CD14-positive monocyte (primary cell): ENCODE data around the gene MIOX. TPM values are rescaled to one million over a fixed set of nuclear protein-coding genes. Genes with fewer than 3 reads are reported as not detected.
A peak's percentile ranks its signal among the peaks of the same experiment; 100 is the strongest.

Experiments used
- DNase-seq, 3 donors: peaks; one replicate each; pipeline ENCODE4 v3.0.0-alpha.2; 2011 to 2022
- H2AFZ ChIP-seq: 2 replicates; pipeline ENCODE4 v1.6.0; 2012; ENCODE audit warnings: mild to moderate bottlenecking, low read depth, low read length, inconsistent platforms; ENCODE audit not compliant: insufficient read depth, poor library complexity, severe bottlenecking
- H3K27ac ChIP-seq, 2 donors: 1 replicate in 1 of 2; 2 replicates in 1 of 2; pipeline ENCODE4 v1.5.1; 2012 to 2013; ENCODE audit warnings: low read length in 2 of 2, control low read depth in 1 of 2, inconsistent platforms in 1 of 2, low read depth in 1 of 2, mild to moderate bottlenecking in 1 of 2
- H3K27me3 ChIP-seq, 2 donors: one replicate each; pipeline versions ENCODE4 v1.6.0 to v1.6.1; 2011 to 2013; ENCODE audit warnings: low read length in 2 of 2; ENCODE audit not compliant: control insufficient read depth in 2 of 2, insufficient read depth in 2 of 2
- H3K36me3 ChIP-seq, 2 donors: replicated peaks in 1 of 2; 1 replicate in 1 of 2; 2 replicates in 1 of 2; pipeline versions ENCODE4 v1.5.1 to v1.6.1; 2012 to 2013; ENCODE audit warnings: low read length in 2 of 2, control low read depth in 1 of 2, inconsistent platforms in 1 of 2, mild to moderate bottlenecking in 1 of 2; ENCODE audit not compliant: insufficient read depth in 2 of 2, control insufficient read depth in 1 of 2
- H3K4me1 ChIP-seq, 2 donors: 1 replicate in 1 of 2; 2 replicates in 1 of 2; pipeline versions ENCODE4 v1.5.1 to v1.6.1; 2012 to 2013; ENCODE audit warnings: low read length in 2 of 2, control low read depth in 1 of 2, inconsistent platforms in 1 of 2, mild to moderate bottlenecking in 1 of 2, moderate library complexity in 1 of 2; ENCODE audit not compliant: insufficient read depth in 2 of 2, control insufficient read depth in 1 of 2
- H3K4me2 ChIP-seq: replicated peaks from 2 replicates; pipeline ENCODE3; 2012; ENCODE audit warnings: low read length, moderate library complexity, mild to moderate bottlenecking; ENCODE audit not compliant: poor library complexity, severe bottlenecking; ENCODE audit errors: extremely low read depth
- H3K4me3 ChIP-seq, 3 experiments: fragments of 200-600 bp in 1 of 3; sonication (generic) in 1 of 3; replicated peaks in 1 of 3; 1 replicate in 2 of 3; 2 replicates in 1 of 3; pipeline ENCODE4 v1.5.1; 2011 to 2013; ENCODE audit warnings: low read length in 3 of 3, mild to moderate bottlenecking in 3 of 3, control low read depth in 2 of 3, low read depth in 2 of 3, inconsistent platforms in 1 of 3, moderate library complexity in 1 of 3
- H3K79me2 ChIP-seq: 2 replicates; pipeline ENCODE4 v1.6.0; 2012; ENCODE audit warnings: mild to moderate bottlenecking, control low read depth, inconsistent platforms, low read length, moderate library complexity; ENCODE audit not compliant: insufficient read depth
- H3K9ac ChIP-seq: 2 replicates; pipeline ENCODE4 v1.6.0; 2017; ENCODE audit warnings: low read length, mild to moderate bottlenecking; ENCODE audit not compliant: insufficient read depth, poor library complexity, severe bottlenecking
- H3K9me3 ChIP-seq, 2 donors: replicated peaks in 1 of 2; 1 replicate in 1 of 2; 2 replicates in 1 of 2; pipeline versions ENCODE4 v1.5.1 to v1.6.1; 2012 to 2013; ENCODE audit warnings: low read length in 2 of 2, control low read depth in 1 of 2; ENCODE audit not compliant: control insufficient read depth in 1 of 2, insufficient read depth in 1 of 2
- H4K20me1 ChIP-seq: 2 replicates; pipeline ENCODE4 v1.6.0; 2012; ENCODE audit warnings: mild to moderate bottlenecking, low read length, control low read depth, moderate library complexity; ENCODE audit not compliant: insufficient read depth
- H3K27ac Mint-ChIP-seq, 7 donors: one replicate each; pipeline ENCODE4 v1.8.0; 2020; ENCODE audit warnings: mild to moderate bottlenecking in 7 of 7, mixed read lengths in 7 of 7, moderate library complexity in 6 of 7, inconsistent platforms in 2 of 7
- H3K27me3 Mint-ChIP-seq, 3 donors: one replicate each; pipeline ENCODE4 v1.8.0; 2021 to 2022; ENCODE audit warnings: low read depth in 3 of 3, mild to moderate bottlenecking in 3 of 3, mixed read lengths in 3 of 3, moderate library complexity in 3 of 3, inconsistent platforms in 1 of 3
- H3K36me3 Mint-ChIP-seq, 2 donors: one replicate each; pipeline ENCODE4 v1.8.0; 2020; ENCODE audit warnings: mixed read lengths in 2 of 2, inconsistent platforms in 1 of 2, mild to moderate bottlenecking in 1 of 2
- H3K4me1 Mint-ChIP-seq: one replicate; pipeline ENCODE4 v1.8.0; 2020; ENCODE audit warnings: mild to moderate bottlenecking, mixed read lengths
- H3K4me3 Mint-ChIP-seq, 2 donors: one replicate each; pipeline ENCODE4 v1.8.0; 2020; ENCODE audit warnings: mild to moderate bottlenecking in 2 of 2, mixed read lengths in 2 of 2, moderate library complexity in 1 of 2
- H3K9me3 Mint-ChIP-seq, 7 donors: one replicate each; pipeline ENCODE4 v1.8.0; 2020 to 2022; ENCODE audit warnings: mixed read lengths in 7 of 7, mild to moderate bottlenecking in 6 of 7, moderate library complexity in 6 of 7, inconsistent platforms in 2 of 7
- CTCF ChIP-seq: fragments of 200-600 bp; IDR thresholded peaks from one replicate; pipeline ENCODE4 v1.8.0; 2022; ENCODE audit warnings: antibody characterized with exemption, mild to moderate bottlenecking
- WGBS: methylation state at CpG from one replicate; pipeline ENCODE4 v1.1.5; 2013; ENCODE audit warnings: missing lambda C conversion rate; ENCODE audit not compliant: insufficient coverage; 5-methylcytosine and 5-hydroxymethylcytosine counted together
- intact Hi-C, 2 donors: fragments of 100-400 bp; cut with micrococcal nuclease; formaldehyde crosslinking; loops; one replicate each; pipeline versions ENCODE4 v1.15.0 to v1.15.1; 2023
- polyA plus RNA-seq, 3 donors: library from polyadenylated mRNA; depleted of rRNA in 1 of 3; unstranded in 2 of 3; stranded (reverse) in 1 of 3; fragments of 300-500 nt in 2 of 3; fragments of >200 nt in 1 of 3; fragmentation: Illumina TruSeq in 2 of 3; gene quantifications; 1 replicate in 2 of 3; 2 replicates in 1 of 3; pipeline ENCODE4 v1.2.3, GENCODE V29; 2012 to 2021

Gene MIOX
- polyA plus RNA-seq, 3 donors = not detected

- Mint-ChIP-seq H3K36me3 (peaks cover 15 to 26% of the 10 kb centered on the region in 2 donors), H3K27ac (no peak overlapping the region), H3K9me3 (no peaks in the 10 kb centered on the region), H3K27me3 (peaks cover 0 to 3% (median 3%) of the 10 kb centered on the region in 3 donors), H3K4me3 (no peak overlapping the region), H3K4me1 (peaks cover 20% of the 10 kb centered on the region)
- H3K4me1 ChIP-seq = peaks cover 19 to 26% of the 10 kb centered on the region in 2 donors
- 96% methylated on average over 13 of the region's 14 CpGs for WGBS
- H3K27ac ChIP-seq = no peak overlapping the region
- H3K79me2 ChIP-seq = peaks cover 49% of the 10 kb centered on the region
- H3K27me3 ChIP-seq = no peaks in the 10 kb centered on the region
- no peak overlapping the region for H2AFZ ChIP-seq
- no peak overlapping the region for H3K9ac ChIP-seq
- peaks cover 30 to 36% of the 10 kb centered on the region in 2 donors for H3K36me3 ChIP-seq
- H4K20me1 ChIP-seq = no peaks in the 10 kb centered on the region
- DNase-seq = peak in 1 of 3 donors; percentile 11
- intact Hi-C loops = loop anchor here (5.0 kb wide), 3 partner anchors 57 to 122 kb away; partner anchors contain the start of genes ARSA (in 1 of the 2), CHKB (in 1 of the 2) and SYCE3 (in 1 of the 2)
- no peak overlapping the region for H3K4me3 ChIP-seq
- H3K9me3 ChIP-seq = no peaks in the 10 kb centered on the region
- no peak overlapping the region for H3K4me2 ChIP-seq
- TF ChIP-seq CTCF = no peak
Measured at GRCh38 chr22:50505276-50505775, 18.7 kb downstream of the MIOX start.

- Mint-ChIP-seq H3K9me3 (no peaks in the 10 kb centered on the region), H3K4me1 (peaks cover 20% of the 10 kb centered on the region), H3K36me3 (peaks cover 15 to 26% of the 10 kb centered on the region in 2 donors), H3K4me3 (no peak overlapping the region), H3K27me3 (peaks cover 0 to 3% (median 1%) of the 10 kb centered on the region in 3 donors), H3K27ac (peak overlapping the region in 1 of 7 donors; percentile 61)
- intact Hi-C loops = loop anchor here (2.0 to 5.0 kb wide), 4 partner anchors 56 to 123 kb away; partner anchors contain the start of genes ARSA (in 2 of the 2), CHKB (in 1 of the 2) and SYCE3 (in 1 of the 2)
- peaks cover 19 to 26% of the 10 kb centered on the region in 2 donors for H3K4me1 ChIP-seq
- H3K4me2 ChIP-seq = peak overlapping the region; percentile 98
- no peak overlapping the region for H2AFZ ChIP-seq
- TF ChIP-seq CTCF = no peak
- peak overlapping the region in 1 of 3 experiments; percentile 96 for H3K4me3 ChIP-seq
- WGBS = 99% methylated on average over 35 of the region's 41 CpGs
- DNase-seq = peak in 1 of 3 donors; percentile 16
- no peaks in the 10 kb centered on the region for H4K20me1 ChIP-seq
- H3K79me2 ChIP-seq = peaks cover 55% of the 10 kb centered on the region
- no peaks in the 10 kb centered on the region for H3K9me3 ChIP-seq
- H3K36me3 ChIP-seq = peaks cover 30 to 36% of the 10 kb centered on the region in 2 donors
- H3K9ac ChIP-seq = peak overlapping the region; percentile 84
- no peaks in the 10 kb centered on the region for H3K27me3 ChIP-seq
- no peak overlapping the region for H3K27ac ChIP-seq
Measured at GRCh38 chr22:50505776-50506610, 19.3 kb downstream of the MIOX start.
